Measurements from ENCODE around the gene ASB5.
"Not testable (repeated sequence)": the region's sequence is repeated elsewhere in the genome, so short reads cannot be mapped to it uniquely, and the experiment has no call there.

Gene ASB5

DNA sequence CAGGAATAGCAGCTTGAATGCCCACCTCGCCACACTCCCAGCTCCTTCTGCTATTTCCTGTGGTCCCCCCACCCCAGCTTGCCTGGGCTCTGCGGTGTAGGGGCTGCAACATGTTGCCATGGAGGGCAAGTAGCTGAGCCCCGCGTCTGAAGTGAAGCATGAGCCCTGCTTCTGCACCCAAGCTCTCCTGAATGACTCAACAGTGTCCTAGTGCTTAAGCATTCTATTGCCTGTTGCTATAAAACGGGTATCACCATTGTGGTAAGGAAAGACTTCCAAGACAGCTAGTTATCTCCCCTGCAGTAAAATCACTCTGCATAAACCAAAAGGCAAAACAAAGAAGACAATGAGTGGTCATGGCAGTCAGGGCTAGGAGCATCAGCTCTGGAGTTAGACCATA is 42.3 kb downstream of the ASB5 start:
- in situ Hi-C loops (cut with HindIII; ENCODE audit: low sequenced_read_pairs), result no loop called here

DNA sequence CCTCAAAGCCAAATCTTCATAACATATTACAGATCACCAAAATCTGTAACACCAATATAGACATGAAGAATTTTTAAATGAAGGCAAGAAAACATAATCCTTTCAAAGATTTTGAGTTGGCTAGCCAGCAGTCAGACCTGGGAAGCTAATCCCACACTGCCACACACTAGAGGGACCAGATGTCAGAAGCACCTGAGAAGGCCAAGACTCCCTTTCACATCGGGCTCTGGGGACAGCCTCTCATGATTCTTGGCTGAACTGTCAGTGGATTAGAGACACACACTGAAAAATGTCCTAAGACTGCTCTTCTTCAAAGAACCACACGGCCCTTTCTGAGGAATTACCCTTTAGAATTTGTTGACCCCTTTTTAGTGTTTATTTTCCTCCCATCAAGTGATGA is 45.5 kb downstream of the ASB5 start:
- in situ Hi-C loops (cut with HindIII; ENCODE audit: low sequenced_read_pairs), result no loop called here

DNA sequence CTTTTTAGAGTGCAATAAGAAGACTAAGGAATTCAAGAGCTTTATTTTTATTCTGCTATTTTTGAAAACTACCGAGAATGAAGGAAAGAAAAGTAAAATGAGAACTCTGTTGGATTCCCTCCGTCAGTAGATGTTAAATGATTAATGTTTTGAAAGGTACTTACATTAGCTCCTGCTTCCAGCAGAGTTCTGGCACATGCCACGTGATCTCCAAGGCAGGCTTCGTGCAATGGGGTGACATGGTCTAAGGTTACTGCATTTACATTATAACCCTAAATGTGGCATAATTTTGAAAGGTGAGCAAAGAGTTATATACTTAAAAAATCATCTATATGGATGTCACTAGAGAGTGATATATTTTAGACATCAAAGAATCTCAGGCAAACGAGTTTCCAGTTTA is 46.9 kb downstream of the ASB5 start:
- in situ Hi-C loops (cut with HindIII; ENCODE audit: low sequenced_read_pairs), result no loop called here

DNA sequence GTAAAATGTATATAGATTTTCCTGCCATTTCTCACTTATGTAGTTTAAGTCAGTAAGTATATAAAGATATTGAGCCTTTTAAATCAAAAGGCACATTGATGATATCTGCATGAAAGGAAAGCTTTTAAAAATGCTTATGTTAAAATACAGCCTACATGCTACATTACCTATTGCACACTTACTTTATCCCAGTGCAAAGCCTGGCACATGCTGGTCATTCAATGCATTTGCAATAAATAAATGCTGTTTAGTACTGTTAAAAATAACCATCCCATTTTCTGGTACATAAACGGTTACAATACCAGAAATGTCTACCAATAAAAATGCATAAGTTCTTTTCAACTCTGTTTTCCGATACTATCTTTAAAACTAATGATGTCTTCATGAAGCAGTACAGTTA is 51.5 kb downstream of the ASB5 start:
- in situ Hi-C loops (cut with HindIII; ENCODE audit: low sequenced_read_pairs), result no loop called here

DNA sequence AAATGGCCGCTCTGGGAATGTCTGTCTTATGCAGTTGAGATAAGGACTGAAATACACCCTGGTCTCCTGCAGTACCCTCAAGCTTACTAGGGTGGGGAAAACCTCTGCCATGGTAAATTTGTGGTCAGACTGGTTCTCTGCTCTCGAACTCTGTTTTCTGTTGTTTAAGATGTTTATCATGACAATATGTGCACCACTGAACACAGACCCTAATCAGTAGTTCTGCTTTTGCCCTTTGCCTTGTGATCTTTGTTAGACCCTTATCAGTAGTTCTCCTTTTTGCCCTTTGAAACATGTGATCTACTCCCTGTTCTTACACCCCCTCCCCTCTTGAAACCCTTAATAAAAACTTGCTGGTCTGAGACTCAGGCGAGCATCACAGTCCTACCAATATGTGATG is 56.7 kb downstream of the ASB5 start:
- in situ Hi-C loops (cut with HindIII; ENCODE audit: low sequenced_read_pairs), result not testable (repeated sequence)

DNA sequence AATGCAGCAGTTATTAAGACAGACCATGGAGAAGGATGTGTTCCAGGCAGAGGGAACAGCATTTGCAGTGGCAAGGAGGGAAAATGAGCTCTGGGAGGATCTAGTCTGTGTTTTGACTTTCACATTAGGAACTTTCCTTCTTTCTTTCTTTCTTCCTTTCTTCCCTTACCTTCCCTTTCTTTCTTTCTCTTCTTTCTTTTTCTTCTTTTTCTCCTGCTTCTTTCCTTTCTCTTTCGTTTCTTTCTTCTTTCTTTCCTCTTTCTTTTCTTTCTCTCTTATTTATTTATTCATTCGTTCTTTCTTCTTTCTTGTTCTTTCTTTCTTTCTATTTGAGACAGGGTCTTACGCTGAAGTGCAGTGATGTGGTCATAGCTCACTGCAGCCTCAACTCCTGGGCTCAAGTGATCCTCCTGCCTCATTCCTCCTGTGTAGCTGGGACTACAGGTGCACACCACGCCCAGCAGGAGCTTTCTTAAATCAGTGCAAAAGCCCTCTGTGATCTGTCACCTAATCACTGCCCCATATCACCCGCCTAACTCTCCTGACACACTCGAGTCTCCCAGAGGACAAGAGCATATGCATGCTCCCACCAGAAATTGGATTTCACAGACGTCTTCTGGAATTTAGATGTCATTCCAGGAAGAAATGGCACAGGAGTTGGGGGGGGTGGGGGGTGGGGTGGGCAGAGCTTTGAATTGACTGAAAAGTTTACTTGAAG is 58.3 kb downstream of the ASB5 start:
- in situ Hi-C loops (cut with HindIII; ENCODE audit: low sequenced_read_pairs), result no loop called here

DNA sequence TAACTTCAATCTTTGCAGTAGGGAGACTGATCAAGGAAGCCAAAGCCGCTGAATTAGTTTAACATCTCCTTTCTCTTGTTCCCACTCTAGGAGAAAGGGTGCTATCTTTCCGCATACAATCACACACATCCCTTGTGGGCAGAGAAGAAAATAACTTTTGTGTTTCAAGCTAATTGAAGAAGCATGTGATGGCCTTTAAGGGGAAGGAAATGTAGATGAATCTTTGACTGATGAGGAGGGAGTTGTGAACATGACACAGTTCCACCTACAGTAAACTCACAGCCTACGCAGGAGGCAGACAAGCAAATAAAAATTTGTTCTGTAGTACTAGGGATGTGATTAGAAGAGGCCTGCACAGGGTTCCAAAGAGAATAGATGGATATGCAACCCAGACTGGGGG is 58.9 kb downstream of the ASB5 start:
- in situ Hi-C loops (cut with HindIII; ENCODE audit: low sequenced_read_pairs), result no loop called here

DNA sequence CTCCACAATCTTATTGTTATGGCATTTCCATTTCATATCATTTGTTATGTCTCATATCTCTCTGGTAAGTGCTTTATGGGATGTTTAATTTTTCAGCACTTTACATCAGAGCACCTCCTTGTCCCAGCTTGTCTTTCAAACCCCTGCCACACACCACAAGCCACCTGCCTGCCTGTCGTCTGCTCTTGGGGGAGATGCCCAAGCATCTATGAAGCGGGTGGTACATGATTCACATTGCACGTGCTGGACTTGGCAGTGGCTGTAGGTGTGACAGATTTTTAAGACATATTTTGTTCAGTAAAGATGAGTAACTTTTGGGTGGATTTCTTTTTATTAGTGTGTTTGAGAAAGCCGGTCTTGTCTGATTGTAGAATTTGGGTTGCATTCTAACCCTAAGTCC is 59.5 kb downstream of the ASB5 start:
- in situ Hi-C loops (cut with HindIII; ENCODE audit: low sequenced_read_pairs), result no loop called here

DNA sequence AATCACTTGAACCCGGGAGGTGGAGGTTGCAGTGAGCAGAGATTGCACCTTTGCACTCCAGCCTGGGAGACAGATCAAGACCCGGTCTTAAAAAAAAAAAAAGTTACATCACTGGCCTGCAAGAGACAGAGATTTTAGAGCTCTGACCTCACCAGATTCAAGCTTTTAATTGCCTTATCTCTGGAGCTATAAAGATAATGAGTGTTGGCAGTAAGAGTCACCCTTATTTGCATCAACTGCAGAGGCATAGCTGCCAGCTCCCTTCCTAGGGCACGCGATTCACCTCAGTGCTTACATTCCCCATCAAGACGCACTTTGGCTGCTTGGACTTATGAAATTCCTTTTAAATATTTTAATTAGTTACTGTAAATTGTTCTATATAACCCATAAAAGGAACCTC is 61.2 kb downstream of the ASB5 start:
- in situ Hi-C loops (cut with HindIII; ENCODE audit: low sequenced_read_pairs), result no loop called here

DNA sequence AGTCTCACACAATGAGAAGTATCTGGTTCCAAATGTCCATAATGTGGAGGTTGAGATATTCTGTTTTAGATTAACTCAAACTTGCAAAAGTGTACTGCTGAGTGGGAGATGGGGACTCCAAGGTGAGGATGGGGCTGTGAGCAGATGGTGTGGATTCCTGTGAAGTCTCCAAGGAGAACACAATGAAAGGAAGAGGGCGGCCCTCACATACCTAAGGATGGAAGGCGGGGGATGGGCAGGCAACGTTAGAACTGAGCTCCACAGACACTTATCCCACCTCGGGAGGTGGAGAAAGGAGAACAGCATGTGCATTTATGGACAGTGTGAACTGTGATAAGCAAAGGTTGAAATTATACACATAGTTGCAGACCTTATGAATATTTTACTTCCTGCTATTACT is 63.7 kb downstream of the ASB5 start:
- in situ Hi-C loops (cut with HindIII; ENCODE audit: low sequenced_read_pairs), result no loop called here

DNA sequence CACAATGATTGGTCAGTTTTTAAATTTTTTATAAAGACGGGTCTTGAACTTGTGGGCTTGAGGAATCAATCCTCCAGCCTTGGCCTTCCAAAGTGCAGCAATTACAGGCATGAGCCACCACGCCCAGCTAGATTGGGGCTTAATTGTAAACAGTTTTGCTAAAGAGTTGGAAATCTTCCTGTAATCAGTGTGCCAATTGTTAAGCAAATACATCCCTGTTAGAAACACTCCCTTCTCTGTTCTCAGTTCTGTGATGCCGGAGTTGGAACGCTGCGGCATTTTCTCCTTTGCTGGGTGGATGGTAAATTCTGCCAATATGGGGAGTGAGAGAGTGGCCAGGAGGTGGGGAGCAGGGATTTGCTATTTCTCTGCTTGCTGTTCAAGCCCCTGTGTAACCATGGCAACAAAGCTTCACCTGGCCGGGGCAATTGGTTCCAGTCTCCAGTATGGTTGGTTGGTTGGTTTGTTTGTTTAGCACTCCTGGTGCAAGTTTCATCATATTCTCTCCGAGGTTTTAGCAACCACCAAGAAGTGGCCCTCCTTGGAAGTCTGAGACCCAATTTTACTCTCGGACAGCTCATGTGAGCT is 70.6 kb downstream of the ASB5 start:
- in situ Hi-C loops (cut with HindIII; ENCODE audit: low sequenced_read_pairs), result no loop called here

DNA sequence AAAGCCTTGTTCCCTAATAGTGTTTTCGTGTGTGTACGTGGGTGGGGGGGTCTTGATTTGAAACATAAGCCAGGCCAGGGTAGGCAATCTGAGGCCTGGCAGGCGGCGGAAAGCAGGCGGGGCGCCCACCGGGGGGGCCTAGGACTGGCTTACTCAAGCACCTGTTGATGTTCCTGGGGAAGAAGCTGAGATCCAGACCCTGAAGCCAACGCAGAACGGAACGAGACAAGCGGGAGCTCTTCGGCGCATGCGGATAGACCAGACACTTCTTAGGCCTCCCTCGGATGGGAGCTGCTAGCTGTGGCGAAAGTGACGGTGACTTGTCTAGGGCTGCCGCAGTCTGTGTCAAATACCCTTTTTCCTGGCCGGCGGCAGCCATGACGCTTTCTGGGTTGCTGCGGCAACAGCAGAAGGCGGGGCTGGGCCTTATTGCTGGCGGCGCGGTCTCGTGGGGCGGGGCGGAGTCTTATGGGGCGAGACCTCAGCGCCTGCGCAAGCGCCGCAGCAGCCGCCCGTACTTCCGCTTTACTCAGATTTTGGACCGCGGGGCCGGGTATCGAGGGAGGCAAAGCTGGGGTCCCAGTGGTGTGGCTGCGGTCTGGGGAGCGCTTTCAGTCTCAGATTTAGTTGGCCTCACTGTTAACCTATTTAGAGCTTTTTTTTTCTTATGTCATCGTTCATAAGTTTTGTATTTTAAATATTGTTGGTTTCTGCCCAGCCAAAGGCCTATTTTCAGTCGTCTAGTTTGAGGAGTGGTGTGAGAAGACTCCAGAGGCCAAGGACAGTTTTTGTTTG is 73.6 kb downstream of the ASB5 start, which contains the start of gene SPATA4:
TSS of gene SPATA4 (minus strand) at position 402 of the 795 bp plus-strand sequence. CDS start at position 379, 23 bp downstream.
- in situ Hi-C loops (cut with HindIII; ENCODE audit: low sequenced_read_pairs), result no loop called here

DNA sequence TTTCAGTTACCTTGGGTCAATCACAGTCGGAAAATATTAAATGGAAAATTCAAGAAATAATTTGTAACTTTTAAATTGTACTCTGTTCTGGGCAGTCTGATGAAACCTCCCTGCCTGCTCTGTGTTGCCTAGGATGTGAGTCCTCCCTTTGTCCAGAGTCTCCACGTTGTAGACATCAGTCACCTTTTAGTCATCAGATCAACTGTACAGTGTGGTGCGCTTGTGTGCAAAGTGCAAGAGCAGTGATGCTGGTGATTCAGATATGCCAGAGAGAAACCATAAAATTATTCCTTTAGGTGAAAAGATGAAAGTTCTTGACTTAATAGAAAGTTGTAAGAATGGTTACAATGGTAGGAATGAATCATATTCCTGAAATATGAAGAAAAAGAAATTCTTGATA is 75.1 kb downstream of the ASB5 start:
- in situ Hi-C loops (cut with HindIII; ENCODE audit: low sequenced_read_pairs), result no loop called here

DNA sequence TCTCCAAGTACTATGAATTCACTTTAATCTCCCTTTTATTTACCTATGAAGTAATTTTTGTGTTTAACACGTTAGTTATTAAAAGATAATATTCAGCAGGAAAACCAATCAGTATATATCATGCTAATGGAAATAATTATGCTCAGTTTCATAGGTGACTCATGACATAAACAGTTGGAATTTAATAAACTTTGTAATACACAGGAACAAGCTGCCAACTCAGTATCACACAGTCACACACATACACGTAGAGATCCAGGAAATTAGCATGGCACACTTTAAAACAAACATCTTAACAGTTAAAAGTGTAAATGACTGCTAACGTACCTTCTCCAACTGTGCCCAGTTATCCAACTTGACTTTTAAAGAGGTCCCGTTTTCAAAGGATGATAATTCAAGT is 75.9 kb downstream of the ASB5 start:
- in situ Hi-C loops (cut with HindIII; ENCODE audit: low sequenced_read_pairs), result no loop called here

DNA sequence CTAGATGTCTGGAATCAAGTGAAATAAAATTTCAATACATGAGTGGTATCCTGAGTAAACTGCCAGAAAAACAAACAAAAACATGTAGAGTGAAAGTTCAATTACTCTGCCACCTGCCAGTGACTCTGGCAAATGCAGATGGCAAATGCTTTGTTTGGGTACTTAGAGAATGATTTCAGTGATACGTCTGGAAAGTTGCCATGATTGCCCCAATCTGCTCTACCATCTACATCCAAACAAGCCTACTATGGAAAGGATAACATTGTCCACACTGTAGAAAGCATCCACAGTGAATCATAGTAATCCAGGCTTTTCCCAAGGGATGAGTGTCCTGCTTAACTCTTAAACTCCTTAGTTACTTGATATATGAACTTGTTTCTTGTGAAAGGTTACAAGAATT is 77.0 kb downstream of the ASB5 start:
- in situ Hi-C loops (cut with HindIII; ENCODE audit: low sequenced_read_pairs), result no loop called here

DNA sequence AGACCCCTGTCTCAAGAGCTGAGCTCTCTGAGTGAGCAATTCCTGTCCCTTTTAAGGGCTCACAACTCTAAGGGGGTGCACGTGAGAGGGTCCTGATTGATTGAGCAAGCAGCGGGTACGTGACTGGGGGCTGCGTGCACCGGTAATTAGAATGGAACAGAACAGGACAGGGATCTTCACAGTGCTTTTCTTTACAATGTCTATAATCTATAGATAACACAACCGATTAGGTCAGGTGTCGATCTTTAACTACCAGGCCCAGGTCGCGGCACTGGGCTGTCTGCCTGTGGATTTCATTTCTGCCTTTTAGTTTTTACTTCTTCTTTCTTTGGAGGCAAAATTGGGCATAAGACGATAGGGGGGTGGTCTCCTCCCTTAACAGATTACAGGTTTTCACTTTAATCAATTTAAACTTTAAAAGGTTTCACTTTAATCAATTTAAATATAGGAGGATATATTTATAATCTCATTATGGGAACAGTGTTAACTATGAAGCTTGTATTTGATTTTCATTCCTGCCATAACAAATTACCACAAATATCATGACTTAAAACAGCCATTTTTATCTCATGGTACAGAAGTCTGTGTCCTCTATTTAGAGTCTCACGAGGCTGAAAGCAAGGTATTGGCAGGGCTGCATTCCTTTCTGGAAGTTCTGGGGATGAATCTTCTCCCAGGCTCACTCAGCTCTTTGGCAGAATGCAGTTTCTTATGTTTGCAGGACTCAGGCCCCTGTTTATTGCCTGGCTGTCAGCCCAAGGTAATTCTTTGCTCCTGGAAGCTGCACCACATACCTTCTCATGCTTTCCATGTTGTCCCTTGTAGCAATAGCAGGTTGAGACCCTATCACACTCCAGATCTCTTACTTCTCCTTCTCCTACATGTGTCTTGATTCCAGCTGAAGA is 78.9 kb downstream of the ASB5 start:
- in situ Hi-C loops (cut with HindIII; ENCODE audit: low sequenced_read_pairs), result no loop called here

DNA sequence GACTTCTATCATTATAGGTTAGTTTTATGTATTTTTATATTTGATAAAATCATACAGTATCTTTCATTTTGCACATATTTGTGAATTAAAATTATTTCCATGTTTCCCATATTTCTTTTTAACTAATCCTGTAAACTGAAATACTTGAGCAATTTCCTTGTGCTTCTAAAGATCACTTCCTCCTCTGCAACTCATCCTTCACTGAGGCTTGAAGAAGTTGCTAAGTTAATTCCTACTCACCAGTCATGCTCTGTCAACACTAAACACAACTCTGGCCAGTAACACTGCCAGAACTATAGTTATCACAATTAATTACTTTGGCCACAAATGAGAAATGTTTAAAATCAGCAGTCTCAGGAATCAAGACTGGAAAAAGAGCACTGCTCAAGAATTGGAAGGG is 80.4 kb downstream of the ASB5 start:
- in situ Hi-C loops (cut with HindIII; ENCODE audit: low sequenced_read_pairs), result no loop called here

DNA sequence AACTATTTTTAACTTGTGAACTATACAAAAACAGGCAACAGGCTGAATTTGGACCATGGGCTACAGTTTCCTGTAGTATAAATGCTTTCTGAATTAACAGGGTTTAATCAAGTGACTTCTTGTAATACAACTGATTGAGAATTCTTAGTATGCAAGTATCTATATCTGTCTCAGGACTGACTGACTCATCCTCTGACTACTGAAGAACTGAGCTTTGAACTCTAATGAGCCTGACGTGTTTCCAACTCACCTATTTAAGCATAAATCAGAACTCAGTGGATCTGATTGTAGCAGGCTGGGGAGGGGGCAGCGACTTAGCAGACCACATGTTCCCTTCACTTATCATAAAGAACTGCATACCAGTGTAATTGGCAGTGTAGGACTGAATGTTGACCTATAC is 81.4 kb downstream of the ASB5 start:
- in situ Hi-C loops (cut with HindIII; ENCODE audit: low sequenced_read_pairs), result no loop called here

DNA sequence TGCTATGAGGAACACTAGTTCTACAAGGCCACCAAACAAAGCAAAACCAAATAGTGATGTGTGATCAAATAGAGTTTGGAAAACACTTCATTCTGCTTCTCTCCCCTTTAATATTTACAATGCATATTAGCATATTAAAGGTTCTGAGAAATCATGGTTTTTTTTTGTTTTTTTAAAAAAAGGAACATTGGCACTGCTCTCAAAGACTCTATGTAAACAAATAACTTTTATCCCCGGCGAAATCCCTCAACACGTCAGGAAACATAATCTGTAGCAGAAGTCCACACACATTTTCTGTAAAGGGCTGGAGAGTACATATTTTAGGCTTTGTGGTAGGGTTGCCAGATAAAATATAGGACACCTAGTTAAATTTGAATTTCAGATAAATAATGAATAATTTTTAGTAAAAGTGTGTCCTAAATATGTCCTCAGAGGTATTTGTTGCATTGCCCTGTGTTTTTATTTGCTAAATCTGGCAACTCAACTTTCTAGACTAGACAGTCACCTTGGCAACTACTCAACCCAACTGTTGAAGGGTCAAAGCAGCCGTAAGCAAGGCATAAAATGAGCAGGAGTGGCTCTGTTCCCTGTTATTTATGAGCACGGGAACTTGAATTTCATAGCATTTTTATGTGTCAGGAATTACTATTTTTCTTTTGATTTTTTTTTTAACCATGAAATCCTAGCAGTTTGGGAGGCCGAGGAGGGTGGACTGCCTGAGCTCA is 82.2 kb downstream of the ASB5 start:
- in situ Hi-C loops (cut with HindIII; ENCODE audit: low sequenced_read_pairs), result no loop called here

DNA sequence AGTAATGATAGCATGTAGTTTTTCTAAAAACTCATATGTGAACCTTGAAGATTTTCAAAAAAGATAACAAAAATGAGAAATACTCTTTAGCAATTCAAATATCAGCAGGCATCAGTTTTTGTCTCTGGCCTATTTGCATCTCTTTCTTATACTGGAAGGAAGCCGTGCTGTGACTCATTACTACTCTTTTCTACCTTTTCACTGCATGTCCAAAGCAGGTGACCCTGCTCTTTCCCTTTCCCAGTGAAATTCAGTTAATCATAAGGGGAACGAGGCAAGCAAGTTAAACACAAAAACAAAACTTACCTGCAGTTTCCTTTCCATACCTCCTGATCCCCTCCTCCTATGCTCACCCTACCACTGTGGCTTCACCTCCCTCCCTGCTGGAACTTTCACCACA is 83.0 kb downstream of the ASB5 start:
- in situ Hi-C loops (cut with HindIII; ENCODE audit: low sequenced_read_pairs), result no loop called here
